ENCODE data around the gene TUBG1. TPM values are rescaled to one million over a fixed set of nuclear protein-coding genes. Genes with fewer than 3 reads are reported as not detected.
"Not testable (repeated sequence)": the region's sequence is repeated elsewhere in the genome, so short reads cannot be mapped to it uniquely, and the experiment has no call there.

The TUBG1 gene
- total RNA-seq, 1 donor from 2014 or later, result 25.0 TPM

- Mint-ChIP-seq H3K36me3 (ENCODE audit: low read depth) (no peaks in the 10 kb centered on the region), H3K4me3 (no peak overlapping the region), H3K4me1 (peaks cover 10% of the 10 kb centered on the region), H3K9me3 (no peaks in the 10 kb centered on the region), H3K27ac (no peak overlapping the region), H3K27me3 (no peaks in the 10 kb centered on the region)
- intact Hi-C loops (cut with micrococcal nuclease), result no loop called here
- ChIA-PET CTCF (no interaction called here), POLR2A (interaction anchor here (0.6 kb wide), 1 partner anchor 46 kb away, joined by 4 read pairs; no protein-coding TSS in a partner anchor)
- no peak for DNase-seq
- ATAC-seq (ENCODE audit: low read depth), result no peak
- no peak for TF ChIP-seq CTCF (IDR thresholded peaks at IDR 0.05)
Observed at GRCh38 chr17:42623271-42623670, 13.8 kb downstream of the TUBG1 start.

GRCh38 chr17:42623732-42624596 is 14.5 kb downstream of the TUBG1 start:
- Mint-ChIP-seq H3K27me3 (no peaks in the 10 kb centered on the region), H3K4me1 (peaks cover 3% of the 10 kb centered on the region), H3K4me3 (no peak overlapping the region), H3K27ac (no peak overlapping the region), H3K36me3 (ENCODE audit: low read depth) (no peaks in the 10 kb centered on the region), H3K9me3 (no peaks in the 10 kb centered on the region)
- intact Hi-C loops (cut with micrococcal nuclease), result no loop called here
- no peak for ATAC-seq (ENCODE audit: low read depth)
- ChIA-PET POLR2A (interaction anchor here (0.6 kb wide), 1 partner anchor 46 kb away, joined by 4 read pairs; no protein-coding TSS in a partner anchor), CTCF (no interaction called here)
- DNase-seq, result no peak
- no peak for TF ChIP-seq CTCF (IDR thresholded peaks at IDR 0.05)

GRCh38 chr17:42627032-42627764 is 17.7 kb downstream of the TUBG1 start:
- H3K27me3 Mint-ChIP-seq; H3K36me3 Mint-ChIP-seq (ENCODE audit: low read depth); intact Hi-C loops (cut with micrococcal nuclease); H3K4me1 Mint-ChIP-seq; H3K9me3 Mint-ChIP-seq; H3K27ac Mint-ChIP-seq; CTCF ChIA-PET; H3K4me3 Mint-ChIP-seq; ATAC-seq (ENCODE audit: low read depth); POLR2A ChIA-PET; DNase-seq: not testable (repeated sequence)

GRCh38 chr17:42629411-42630009 is 20.0 kb downstream of the TUBG1 start:
- ATAC-seq (ENCODE audit: low read depth) (no peak), DNase-seq (no peak)
- CTCF ChIA-PET, result no interaction called here
- no peaks in the 10 kb centered on the region for H3K36me3 Mint-ChIP-seq (ENCODE audit: low read depth)
- peaks cover 1% of the 10 kb centered on the region for H3K27me3 Mint-ChIP-seq
- H3K9me3 Mint-ChIP-seq, result no peaks in the 10 kb centered on the region
- no peak for TF ChIP-seq CTCF (IDR thresholded peaks at IDR 0.05)
- no peak overlapping the region for H3K27ac Mint-ChIP-seq
- POLR2A ChIA-PET, result no interaction called here
- H3K4me1 Mint-ChIP-seq, result no peaks in the 10 kb centered on the region
- H3K4me3 Mint-ChIP-seq, result no peak overlapping the region
- intact Hi-C loops (cut with micrococcal nuclease), result no loop called here

- no peak for DNase-seq
- ATAC-seq (ENCODE audit: low read depth), result no peak
- intact Hi-C loops (cut with micrococcal nuclease), result no loop called here
- H3K4me1 Mint-ChIP-seq, result no peaks in the 10 kb centered on the region
- POLR2A ChIA-PET, result interaction anchor here (0.5 to 0.7 kb wide), 2 partner anchors 26 to 89 kb away, joined by 4 to 8 read pairs; partner anchors contain the start of gene TUBG2
- H3K4me3 Mint-ChIP-seq, result no peak overlapping the region
- no peak for TF ChIP-seq CTCF (IDR thresholded peaks at IDR 0.05)
- H3K36me3 Mint-ChIP-seq (ENCODE audit: low read depth), result no peaks in the 10 kb centered on the region
- CTCF ChIA-PET, result no interaction called here
- H3K9me3 Mint-ChIP-seq, result no peaks in the 10 kb centered on the region
- H3K27me3 Mint-ChIP-seq, result peaks cover 1% of the 10 kb centered on the region
- no peak overlapping the region for H3K27ac Mint-ChIP-seq
Observed at GRCh38 chr17:42632949-42633444, 23.5 kb downstream of the TUBG1 start.

Measured in activated B cell treated with CpG ODN at 0.5 μM for 24 hours (primary cell).